Right ventricle myocardium inferior (tissue), 1 donor: ENCODE data around the gene GSK3B. TPM values are rescaled to one million over a fixed set of nuclear protein-coding genes. Genes with fewer than 3 reads are reported as not detected.
"Not testable (repeated sequence)": the region's sequence is repeated elsewhere in the genome, so short reads cannot be mapped to it uniquely, and the experiment has no call there.

ENCODE experiments used
- ATAC-seq: fragments of 200-7000 bp; cut with Tn5 transposase; one replicate; pipeline ENCODE4 v1.9.1; 2020; ENCODE audit warnings: mild to moderate bottlenecking, moderate library complexity
- DNase-seq: peaks from one replicate; pipeline ENCODE4 v3.0.0; 2021; ENCODE audit errors: missing footprints
- intact Hi-C: fragments of 100-400 bp; cut with DNase I; formaldehyde crosslinking; loops from one replicate; pipeline ENCODE4 v1.11.0; 2022
- total RNA-seq: library from RNA; stranded (reverse); fragmentation: NEBNext Ultra II Directional; extraction: Animal tissue kit (Norgen Biotek cat#: 25700); gene quantifications from one replicate; pipeline ENCODE4 v1.2.1, GENCODE V29; 2021
- donor health status: DM: no; HTN: yes; CAD: no; lungs with severe emphysema.

The GSK3B gene
- total RNA-seq, 1 donor from 2014 or later = 40.0 TPM

GRCh38 chr3:120029749-120030148 lies 64.5 kb downstream of the GSK3B start:
- ATAC-seq = no peak
- DNase-seq = no peak
- intact Hi-C loops = loop anchor here (5.0 kb wide), 1 partner anchor 63 kb away; the partner anchor contains the start of gene GSK3B

- no peak for DNase-seq
- peak; percentile 52 for ATAC-seq
- intact Hi-C loops = loop anchor here (5.0 kb wide), 1 partner anchor 64 kb away; the partner anchor contains the start of gene GSK3B
These were observed 65.8 kb downstream of the GSK3B start for GRCh38 chr3:120028271-120029047.

GRCh38 chr3:120027226-120027625 lies 67.0 kb downstream of the GSK3B start:
- ATAC-seq (no peak), DNase-seq (no peak)
- intact Hi-C loops = loop anchor here (5.0 kb wide), 1 partner anchor 65 kb away; the partner anchor contains the start of gene GSK3B

GRCh38 chr3:120025520-120025919 lies 68.7 kb downstream of the GSK3B start:
- ATAC-seq = no peak
- intact Hi-C loops = loop anchor here (5.0 kb wide), 1 partner anchor 67 kb away; the partner anchor contains the start of gene GSK3B
- no peak for DNase-seq

GRCh38 chr3:120024103-120024502 lies 70.1 kb downstream of the GSK3B start:
- DNase-seq (no peak), ATAC-seq (no peak)
- intact Hi-C loops = no loop called here

- intact Hi-C loops = no loop called here
- ATAC-seq (no peak), DNase-seq (no peak)
These were observed 71.5 kb downstream of the GSK3B start for GRCh38 chr3:120022729-120023128.

GRCh38 chr3:120021523-120021922 lies 72.7 kb downstream of the GSK3B start:
- ATAC-seq (no peak), DNase-seq (no peak)
- intact Hi-C loops = no loop called here

- ATAC-seq (no peak), DNase-seq (no peak)
- intact Hi-C loops = no loop called here
These were observed 75.9 kb downstream of the GSK3B start for GRCh38 chr3:120018299-120018698.

- no peak for ATAC-seq
- intact Hi-C loops = no loop called here
- DNase-seq = no peak
These were observed 76.6 kb downstream of the GSK3B start for GRCh38 chr3:120017692-120018091.

GRCh38 chr3:120013481-120013880 lies 80.8 kb downstream of the GSK3B start:
- no peak for ATAC-seq
- intact Hi-C loops = no loop called here
- DNase-seq = no peak

GRCh38 chr3:120005741-120006140 lies 88.5 kb downstream of the GSK3B start:
- ATAC-seq, intact Hi-C loops, DNase-seq: not testable (repeated sequence)

- intact Hi-C loops, ATAC-seq, DNase-seq: not testable (repeated sequence)
These were observed 90.2 kb downstream of the GSK3B start for GRCh38 chr3:120004008-120004498.

GRCh38 chr3:119998166-119998565 lies 96.1 kb downstream of the GSK3B start:
- DNase-seq (no peak), ATAC-seq (no peak)
- intact Hi-C loops = no loop called here

- intact Hi-C loops = no loop called here
- ATAC-seq (no peak), DNase-seq (no peak)
These were observed 103.4 kb downstream of the GSK3B start for GRCh38 chr3:119990888-119991287.

- intact Hi-C loops = no loop called here
- ATAC-seq (no peak), DNase-seq (no peak)
These were observed 104.1 kb downstream of the GSK3B start for GRCh38 chr3:119989981-119990655.

GRCh38 chr3:119986812-119987211 lies 107.4 kb downstream of the GSK3B start:
- ATAC-seq, intact Hi-C loops: not testable (repeated sequence)

GRCh38 chr3:119981386-119981785 lies 112.9 kb downstream of the GSK3B start:
- ATAC-seq (no peak), DNase-seq (no peak)
- intact Hi-C loops = no loop called here

More at GRCh38 chr3:119986812-119987211, 107.4 kb downstream of the GSK3B start:
- DNase-seq = not testable (repeated sequence)

GRCh38 chr3:119978554-119979208 lies 115.6 kb downstream of the GSK3B start:
- no peak for DNase-seq
- intact Hi-C loops = loop anchor here (5.0 kb wide), 1 partner anchor 114 kb away; the partner anchor contains the start of gene GSK3B
- peak; percentile 62 for ATAC-seq

GRCh38 chr3:119977353-119977752 lies 116.9 kb downstream of the GSK3B start:
- intact Hi-C loops = loop anchor here (5.0 kb wide), 1 partner anchor 115 kb away; the partner anchor contains the start of gene GSK3B
- ATAC-seq (no peak), DNase-seq (no peak)
